Fibroblast of lung (primary cell): ENCODE measurements around the gene RASSF5. TPM values are rescaled to one million over a fixed set of nuclear protein-coding genes. Genes with fewer than 3 reads are reported as not detected.

Source experiments
- DNase-seq, 2 donors: peaks; one replicate each; pipeline versions ENCODE4 v3.0.0 to v3.0.0-alpha.2; 2010; ENCODE audit warnings: low read depth in 2 of 2
- H2AFZ ChIP-seq: 2 replicates; pipeline ENCODE4 v1.5.1; 2012; ENCODE audit warnings: low read length, control low read depth, inconsistent platforms
- H3K27ac ChIP-seq: 2 replicates; pipeline ENCODE4 v1.5.1; 2011; ENCODE audit warnings: low read length, control low read depth; ENCODE audit not compliant: insufficient read depth
- H3K27me3 ChIP-seq: 2 replicates; pipeline ENCODE4 v1.5.1; 2011; ENCODE audit warnings: mild to moderate bottlenecking, low read length; ENCODE audit not compliant: control insufficient read depth, insufficient read depth
- H3K36me3 ChIP-seq: 2 replicates; pipeline ENCODE4 v1.5.1; 2011; ENCODE audit warnings: low read length; ENCODE audit not compliant: control insufficient read depth, insufficient read depth
- H3K4me1 ChIP-seq: 2 replicates; pipeline ENCODE4 v1.5.1; 2011; ENCODE audit warnings: low read length; ENCODE audit not compliant: control insufficient read depth, insufficient read depth; ENCODE audit errors: extremely low read depth
- H3K4me2 ChIP-seq: 2 replicates; pipeline ENCODE4 v1.5.1; 2011; ENCODE audit warnings: low read length, control low read depth; ENCODE audit not compliant: insufficient read depth; ENCODE audit errors: extremely low read depth
- H3K4me3 ChIP-seq, 4 experiments: fragments of 200-600 bp in 1 of 4; sonication (generic) in 1 of 4; replicated peaks in 1 of 4; 2 replicates each; pipeline ENCODE4 v1.5.1; 2011 to 2016; ENCODE audit warnings: low read length in 4 of 4, low read depth in 3 of 4, mild to moderate bottlenecking in 3 of 4, control low read depth in 2 of 4, inconsistent platforms in 1 of 4, mixed read lengths in 1 of 4; ENCODE audit not compliant: insufficient read depth in 1 of 4; ENCODE audit errors: control extremely low read depth in 1 of 4
- H3K79me2 ChIP-seq: 2 replicates; pipeline ENCODE4 v1.5.1; 2012; ENCODE audit warnings: mild to moderate bottlenecking, low read length, inconsistent platforms; ENCODE audit not compliant: control insufficient read depth, insufficient read depth
- H3K9ac ChIP-seq: 2 replicates; pipeline ENCODE4 v1.5.1; 2011; ENCODE audit warnings: mild to moderate bottlenecking, low read length, control low read depth; ENCODE audit not compliant: insufficient read depth
- H3K9me3 ChIP-seq: 2 replicates; pipeline ENCODE4 v1.5.1; 2012; ENCODE audit warnings: low read depth, low read length; ENCODE audit not compliant: control insufficient read depth, insufficient read depth
- H4K20me1 ChIP-seq: 2 replicates; pipeline ENCODE4 v1.5.1; 2011; ENCODE audit warnings: low read length; ENCODE audit not compliant: control insufficient read depth, insufficient read depth; ENCODE audit errors: extremely low read depth
- EZH2 ChIP-seq: IDR thresholded peaks from 2 replicates; pipeline ENCODE4 v1.5.1; 2012; ENCODE audit warnings: low read length, control low read depth, mild to moderate bottlenecking; ENCODE audit errors: missing control alignments
- polyA plus RNA-seq, 2 donors: library from polyadenylated mRNA; depleted of rRNA in 1 of 2; stranded (reverse) in 1 of 2; unstranded in 1 of 2; fragments of >200 nt; gene quantifications; 2 replicates each; pipeline ENCODE4 v1.2.1, GENCODE V29; 2011 to 2012; ENCODE audit warnings: missing spikeins in 1 of 2
- total RNA-seq: library from RNA; depleted of rRNA; stranded (reverse); fragments of >200 nt; gene quantifications from 2 replicates; pipeline ENCODE4 v1.2.1, GENCODE V29; 2014
- TF ChIP-seq, protein P1 (sequence below), 2 donors: IDR thresholded peaks in 1 of 2; conservative IDR thresholded peaks in 1 of 2; 1 replicate in 1 of 2; 2 replicates in 1 of 2; pipeline ENCODE4 v1.5.1; 2011 to 2012; ENCODE audit warnings: low read length in 2 of 2, control low read depth in 1 of 2, inconsistent platforms in 1 of 2, low read depth in 1 of 2, mild to moderate bottlenecking in 1 of 2

The RASSF5 gene
- total and polyA plus RNA-seq, 2 donors (not counting 1 experiment from before 2014, with no cell fraction given) = 1.3 to 3.0 TPM

- H3K27ac ChIP-seq = no peak overlapping the region
- H3K9me3 ChIP-seq = no peaks in the 10 kb centered on the region
- no peaks in the 10 kb centered on the region for H4K20me1 ChIP-seq
- no peak overlapping the region for H2AFZ ChIP-seq
- no peak overlapping the region for H3K4me2 ChIP-seq
- H3K4me1 ChIP-seq = peaks cover 3% of the 10 kb centered on the region
- H3K79me2 ChIP-seq = no peaks in the 10 kb centered on the region
- no peak overlapping the region for H3K9ac ChIP-seq
- no peak for TF ChIP-seq EZH2
- TF ChIP-seq, protein P1, sequence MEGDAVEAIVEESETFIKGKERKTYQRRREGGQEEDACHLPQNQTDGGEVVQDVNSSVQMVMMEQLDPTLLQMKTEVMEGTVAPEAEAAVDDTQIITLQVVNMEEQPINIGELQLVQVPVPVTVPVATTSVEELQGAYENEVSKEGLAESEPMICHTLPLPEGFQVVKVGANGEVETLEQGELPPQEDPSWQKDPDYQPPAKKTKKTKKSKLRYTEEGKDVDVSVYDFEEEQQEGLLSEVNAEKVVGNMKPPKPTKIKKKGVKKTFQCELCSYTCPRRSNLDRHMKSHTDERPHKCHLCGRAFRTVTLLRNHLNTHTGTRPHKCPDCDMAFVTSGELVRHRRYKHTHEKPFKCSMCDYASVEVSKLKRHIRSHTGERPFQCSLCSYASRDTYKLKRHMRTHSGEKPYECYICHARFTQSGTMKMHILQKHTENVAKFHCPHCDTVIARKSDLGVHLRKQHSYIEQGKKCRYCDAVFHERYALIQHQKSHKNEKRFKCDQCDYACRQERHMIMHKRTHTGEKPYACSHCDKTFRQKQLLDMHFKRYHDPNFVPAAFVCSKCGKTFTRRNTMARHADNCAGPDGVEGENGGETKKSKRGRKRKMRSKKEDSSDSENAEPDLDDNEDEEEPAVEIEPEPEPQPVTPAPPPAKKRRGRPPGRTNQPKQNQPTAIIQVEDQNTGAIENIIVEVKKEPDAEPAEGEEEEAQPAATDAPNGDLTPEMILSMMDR (conservative IDR thresholded peaks at IDR 0.05 in 1 of 2, IDR thresholded peaks at IDR 0.05 in 1 of 2; ENCODE audit: low read depth in 1 of 2, low read length in 2 of 2) = no peak
- no peak overlapping the region for H3K4me3 ChIP-seq
- no peaks in the 10 kb centered on the region for H3K27me3 ChIP-seq
- peaks cover 13% of the 10 kb centered on the region for H3K36me3 ChIP-seq
- DNase-seq = peak; percentile 32 to 75
Observed at GRCh38 chr1:206490771-206491405, 16.4 kb upstream of the RASSF5 start.

- Histone ChIP-seq H4K20me1 (no peaks in the 10 kb centered on the region), H3K27me3 (no peaks in the 10 kb centered on the region), H3K79me2 (no peaks in the 10 kb centered on the region), H3K4me2 (no peak overlapping the region), H3K27ac (no peak overlapping the region), H3K9me3 (no peaks in the 10 kb centered on the region), H3K9ac (no peak overlapping the region), H3K4me3 (no peak overlapping the region), H2AFZ (no peak overlapping the region), H3K4me1 (peaks cover 3% of the 10 kb centered on the region), H3K36me3 (peaks cover 18% of the 10 kb centered on the region)
- TF ChIP-seq EZH2 = no peak
- TF ChIP-seq, protein P1 (conservative IDR thresholded peaks at IDR 0.05 in 1 of 2, IDR thresholded peaks at IDR 0.05 in 1 of 2; ENCODE audit: low read depth in 1 of 2, low read length in 2 of 2) = no peak
- no peak for DNase-seq
Observed at GRCh38 chr1:206491616-206492015, 15.7 kb upstream of the RASSF5 start.

DNA sequence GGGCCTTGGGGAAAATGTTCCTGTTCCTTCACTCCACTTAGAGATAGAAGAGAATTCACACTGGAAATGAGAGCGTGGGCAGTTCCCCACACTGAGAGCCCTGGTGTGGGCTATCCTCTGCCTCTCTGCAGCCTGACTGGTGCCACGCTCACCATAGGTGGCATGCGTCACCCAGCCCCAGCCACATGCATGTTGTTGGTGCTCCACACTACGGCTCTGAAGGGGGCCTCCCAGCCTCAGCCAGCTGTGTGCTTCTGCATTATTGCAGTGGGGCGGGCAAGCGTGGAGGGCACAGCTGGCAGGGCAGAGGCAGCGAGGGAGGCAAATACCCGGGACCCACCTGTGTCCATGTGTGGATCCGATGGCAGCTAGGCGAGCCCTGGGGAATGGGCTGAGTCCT is 14.7 kb upstream of the RASSF5 start:
- TF ChIP-seq, protein P1 (conservative IDR thresholded peaks at IDR 0.05 in 1 of 2, IDR thresholded peaks at IDR 0.05 in 1 of 2; ENCODE audit: low read depth in 1 of 2, low read length in 2 of 2) = no peak
- no peak for TF ChIP-seq EZH2
- Histone ChIP-seq H3K4me1 (peaks cover 3% of the 10 kb centered on the region), H3K4me2 (no peak overlapping the region), H3K9ac (no peak overlapping the region), H3K27me3 (no peaks in the 10 kb centered on the region), H3K4me3 (no peak overlapping the region), H4K20me1 (no peaks in the 10 kb centered on the region), H3K79me2 (no peaks in the 10 kb centered on the region), H3K36me3 (peaks cover 19% of the 10 kb centered on the region), H3K27ac (no peak overlapping the region), H2AFZ (no peak overlapping the region), H3K9me3 (no peaks in the 10 kb centered on the region)
- no peak for DNase-seq
